ENCODE measurements around the gene RIC8A.

Gene RIC8A

DNA sequence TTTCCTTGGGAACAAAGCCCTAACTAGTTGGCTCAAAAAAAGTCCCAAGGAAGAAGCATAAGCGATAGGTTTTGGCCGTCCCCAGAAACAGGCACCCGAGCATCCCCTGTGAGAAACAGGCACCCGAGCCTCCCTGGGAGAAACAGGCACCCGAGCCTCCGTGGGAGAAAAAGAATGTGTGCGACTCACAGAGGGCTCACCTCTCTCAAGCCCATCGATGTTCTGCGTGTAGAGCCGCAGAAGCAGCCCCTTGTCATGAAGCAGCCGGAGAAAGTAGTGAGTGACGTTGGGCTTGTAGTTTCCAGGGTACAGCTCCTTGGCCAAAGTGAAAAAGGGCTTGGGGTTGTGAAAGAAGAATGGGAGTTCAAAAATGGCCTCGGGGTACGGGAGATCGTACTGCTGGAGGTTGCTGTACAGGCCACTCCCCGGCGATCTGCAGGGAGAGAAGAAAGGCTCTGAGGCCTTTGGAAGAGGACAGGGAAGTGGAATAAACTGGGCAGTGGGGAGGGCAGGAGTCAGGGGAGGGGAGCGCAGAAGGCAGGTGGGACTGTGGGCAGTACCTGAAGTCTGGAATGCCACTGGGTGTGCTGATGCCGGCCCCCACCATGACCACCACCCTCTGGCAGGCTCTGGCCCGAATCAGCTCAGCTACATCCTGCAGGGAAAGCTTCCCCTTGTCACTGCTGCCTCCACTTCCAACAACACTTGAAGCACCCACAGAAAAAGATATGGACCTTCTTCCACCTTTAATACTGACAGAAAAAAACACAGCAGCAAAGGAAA lies 25.5 kb downstream of the RIC8A start:
- TF ChIP-seq EGR1 (IDR thresholded peaks at IDR 0.05) (no peak), REST (IDR thresholded peaks at IDR 0.05; ENCODE audit: low read depth) (no peak), ZBTB7A (IDR thresholded peaks at IDR 0.05; ENCODE audit: low read depth) (no peak), NFIC (IDR thresholded peaks at IDR 0.05) (no peak), TCF12 (IDR thresholded peaks at IDR 0.05; ENCODE audit: low read depth) (no peak), CEBPB (IDR thresholded peaks at IDR 0.05) (no peak), EP300 (IDR thresholded peaks at IDR 0.05; ENCODE audit: borderline replicate concordance) (no peak), TAF1 (IDR thresholded peaks at IDR 0.05; ENCODE audit: low read depth) (no peak), RAD21 (IDR thresholded peaks at IDR 0.05; ENCODE audit: low read depth) (no peak), YY1 (IDR thresholded peaks at IDR 0.05; ENCODE audit: low read depth) (no peak), TEAD4 (IDR thresholded peaks at IDR 0.05) (no peak), CREB1 (IDR thresholded peaks at IDR 0.05; ENCODE audit: low read depth) (no peak), FOXM1 (IDR thresholded peaks at IDR 0.05; ENCODE audit: borderline replicate concordance, low read depth) (no peak)
- TF ChIP-seq, protein P1, sequence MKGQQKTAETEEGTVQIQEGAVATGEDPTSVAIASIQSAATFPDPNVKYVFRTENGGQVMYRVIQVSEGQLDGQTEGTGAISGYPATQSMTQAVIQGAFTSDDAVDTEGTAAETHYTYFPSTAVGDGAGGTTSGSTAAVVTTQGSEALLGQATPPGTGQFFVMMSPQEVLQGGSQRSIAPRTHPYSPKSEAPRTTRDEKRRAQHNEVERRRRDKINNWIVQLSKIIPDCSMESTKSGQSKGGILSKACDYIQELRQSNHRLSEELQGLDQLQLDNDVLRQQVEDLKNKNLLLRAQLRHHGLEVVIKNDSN (IDR thresholded peaks at IDR 0.05), result no peak
- TF ChIP-seq, protein P2, sequence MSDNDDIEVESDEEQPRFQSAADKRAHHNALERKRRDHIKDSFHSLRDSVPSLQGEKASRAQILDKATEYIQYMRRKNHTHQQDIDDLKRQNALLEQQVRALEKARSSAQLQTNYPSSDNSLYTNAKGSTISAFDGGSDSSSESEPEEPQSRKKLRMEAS (IDR thresholded peaks at IDR 0.05), result no peak

DNA sequence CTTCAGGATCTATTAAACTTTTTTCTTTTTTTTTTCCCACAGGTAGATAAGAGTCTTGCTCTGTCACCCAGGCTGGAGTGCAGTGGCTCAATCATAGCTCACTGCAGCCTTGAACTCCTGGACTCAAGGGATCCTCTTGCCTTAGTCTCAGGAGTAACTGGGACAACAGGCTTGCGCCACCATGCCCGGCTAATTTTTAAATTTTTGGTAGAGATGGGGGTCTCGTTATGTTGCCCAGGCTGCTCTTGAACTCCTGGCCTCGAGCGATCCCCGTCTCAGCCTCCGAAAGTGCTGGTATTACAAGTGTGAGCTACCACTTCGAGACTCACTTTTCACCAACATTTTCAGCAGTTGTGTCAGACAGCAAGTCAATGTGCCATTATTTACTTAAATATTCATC lies 27.7 kb downstream of the RIC8A start:
- TF ChIP-seq TAF1 (IDR thresholded peaks at IDR 0.05; ENCODE audit: low read depth) (no peak), YY1 (IDR thresholded peaks at IDR 0.05; ENCODE audit: low read depth) (no peak), FOXM1 (IDR thresholded peaks at IDR 0.05; ENCODE audit: borderline replicate concordance, low read depth) (no peak), CEBPB (IDR thresholded peaks at IDR 0.05) (no peak), EP300 (IDR thresholded peaks at IDR 0.05; ENCODE audit: borderline replicate concordance) (no peak), TCF12 (IDR thresholded peaks at IDR 0.05; ENCODE audit: low read depth) (no peak), REST (IDR thresholded peaks at IDR 0.05; ENCODE audit: low read depth) (no peak), TEAD4 (IDR thresholded peaks at IDR 0.05) (no peak), EGR1 (IDR thresholded peaks at IDR 0.05) (no peak), NFIC (IDR thresholded peaks at IDR 0.05) (no peak), CREB1 (IDR thresholded peaks at IDR 0.05; ENCODE audit: low read depth) (no peak), ZBTB7A (IDR thresholded peaks at IDR 0.05; ENCODE audit: low read depth) (no peak), RAD21 (IDR thresholded peaks at IDR 0.05; ENCODE audit: low read depth) (no peak)
- TF ChIP-seq, protein P1 (IDR thresholded peaks at IDR 0.05), result no peak
- TF ChIP-seq, protein P2 (IDR thresholded peaks at IDR 0.05), result no peak

GRCh38 chr11:235609-235996 lies 28.1 kb downstream of the RIC8A start:
- TF ChIP-seq NFIC (IDR thresholded peaks at IDR 0.05) (no peak), TEAD4 (IDR thresholded peaks at IDR 0.05) (no peak), EP300 (IDR thresholded peaks at IDR 0.05; ENCODE audit: borderline replicate concordance) (no peak), ZBTB7A (IDR thresholded peaks at IDR 0.05; ENCODE audit: low read depth) (no peak), EGR1 (IDR thresholded peaks at IDR 0.05) (no peak), TCF12 (IDR thresholded peaks at IDR 0.05; ENCODE audit: low read depth) (no peak), TAF1 (IDR thresholded peaks at IDR 0.05; ENCODE audit: low read depth) (no peak), CEBPB (IDR thresholded peaks at IDR 0.05) (no peak), CREB1 (IDR thresholded peaks at IDR 0.05; ENCODE audit: low read depth) (no peak), FOXM1 (IDR thresholded peaks at IDR 0.05; ENCODE audit: borderline replicate concordance, low read depth) (no peak), REST (IDR thresholded peaks at IDR 0.05; ENCODE audit: low read depth) (no peak), YY1 (IDR thresholded peaks at IDR 0.05; ENCODE audit: low read depth) (no peak)
- TF ChIP-seq, protein P1 (IDR thresholded peaks at IDR 0.05), result no peak
- TF ChIP-seq, protein P2 (IDR thresholded peaks at IDR 0.05), result no peak

All from Ishikawa (cell line).